Amniotic epithelial cell (primary cell): Measurements from ENCODE around the gene SPNS3.

Source experiments
- DNase-seq: peaks from one replicate; pipeline ENCODE4 v3.0.0-alpha.2; 2010; ENCODE audit warnings: low read depth

SPNS3 gene

DNA sequence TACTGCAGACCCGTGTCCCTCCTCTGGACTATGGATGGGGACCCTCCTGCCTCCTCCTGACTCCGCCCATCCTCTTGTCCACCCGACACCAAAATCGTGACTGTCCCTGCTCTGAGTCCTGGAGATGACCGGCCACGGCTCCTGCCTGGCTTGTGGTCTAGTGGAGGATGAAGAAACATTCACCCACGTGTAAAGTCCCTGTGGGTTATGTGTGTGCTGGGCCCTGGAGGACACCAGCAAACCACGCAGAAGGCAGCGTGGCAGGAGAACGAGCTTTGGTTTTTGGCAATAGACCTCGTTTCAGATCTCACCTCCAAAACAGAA is 76.8 kb downstream of the SPNS3 start:
- no peak for DNase-seq

DNA sequence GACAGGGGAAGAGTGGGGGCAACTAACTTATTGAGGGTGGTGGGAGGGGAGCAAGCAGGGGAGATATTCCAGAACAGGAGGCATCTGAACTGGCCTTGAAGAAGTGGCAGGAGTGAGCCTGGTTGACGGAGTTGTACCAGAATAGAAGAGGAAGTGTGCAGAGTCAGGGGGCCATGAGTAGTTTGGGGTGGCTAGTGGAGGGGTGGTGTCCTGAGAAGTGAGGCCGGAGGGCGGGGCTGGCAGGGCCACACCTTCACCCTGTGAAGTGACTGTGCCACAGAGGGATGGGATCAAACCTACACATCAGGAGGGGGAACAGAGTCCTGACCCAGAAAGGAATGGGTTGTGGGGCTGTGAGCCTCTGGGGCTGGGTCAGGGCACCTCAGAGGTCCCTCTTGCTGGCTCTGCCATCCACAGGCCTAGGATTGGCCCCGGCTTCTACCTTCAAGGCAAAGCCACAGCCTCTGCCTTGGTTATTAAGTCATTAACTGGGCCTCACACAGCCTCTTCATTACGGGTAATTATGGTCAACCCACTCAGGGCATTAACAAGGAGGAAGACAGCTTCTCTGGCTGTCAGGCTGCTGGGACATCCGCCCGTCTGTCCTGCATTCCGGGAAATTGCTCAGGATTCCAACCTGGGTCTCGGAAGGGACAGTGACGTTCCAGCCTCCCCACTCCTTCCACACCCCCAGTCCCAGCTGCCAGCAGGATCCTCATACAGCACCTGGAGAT is 77.6 kb downstream of the SPNS3 start:
- no peak for DNase-seq

DNA sequence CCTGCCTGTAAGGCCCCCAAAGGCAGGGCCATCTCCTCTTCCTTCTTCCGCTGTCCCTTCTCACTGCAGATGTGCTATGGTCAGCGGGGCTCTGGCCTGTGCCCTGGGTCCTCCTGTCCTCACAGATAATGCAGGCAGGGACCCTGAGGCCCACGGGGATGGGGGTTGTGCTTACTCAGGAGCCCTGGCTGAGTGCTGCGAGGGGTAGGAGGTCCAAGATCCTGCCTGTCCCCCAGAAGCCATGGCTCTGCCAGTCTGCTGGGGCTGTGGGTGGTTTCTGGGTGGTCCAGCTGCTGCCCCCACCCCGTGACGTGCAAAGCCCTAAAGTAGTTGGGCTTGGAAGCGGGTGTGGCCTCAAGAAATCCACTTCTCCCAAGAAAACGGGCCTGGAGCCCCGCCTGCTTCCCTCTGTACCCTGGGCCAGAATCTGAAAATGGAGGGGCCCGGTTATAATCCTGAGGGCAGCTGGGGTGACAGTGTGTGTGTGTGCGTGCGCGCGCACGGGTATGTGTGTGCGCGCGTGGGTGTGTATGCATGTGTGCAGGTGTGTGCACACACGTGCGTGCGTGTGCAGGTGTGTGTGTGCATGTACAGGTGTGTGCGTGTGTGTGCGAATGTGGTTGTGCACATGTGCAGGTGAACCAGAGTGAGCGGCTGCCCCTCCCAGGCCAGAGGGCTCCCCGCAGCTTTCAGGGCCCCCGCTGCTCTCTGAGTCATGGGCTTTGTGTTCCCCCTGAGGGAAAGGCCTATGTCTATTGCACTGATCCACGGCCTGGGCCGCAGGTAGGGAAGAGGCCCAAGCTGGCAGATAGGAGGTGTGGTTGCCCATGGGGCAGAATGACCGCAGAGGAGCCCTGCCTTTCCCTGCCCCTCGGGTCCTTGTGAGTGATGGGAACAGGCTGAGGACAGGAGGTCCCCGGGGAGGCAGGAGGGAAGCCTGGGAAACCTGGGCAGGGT is 78.7 kb downstream of the SPNS3 start:
- DNase-seq: no peak

- DNase-seq: peak; percentile 85
Measured at GRCh38 chr17:4513113-4514032, 79.6 kb downstream of the SPNS3 start.

DNA sequence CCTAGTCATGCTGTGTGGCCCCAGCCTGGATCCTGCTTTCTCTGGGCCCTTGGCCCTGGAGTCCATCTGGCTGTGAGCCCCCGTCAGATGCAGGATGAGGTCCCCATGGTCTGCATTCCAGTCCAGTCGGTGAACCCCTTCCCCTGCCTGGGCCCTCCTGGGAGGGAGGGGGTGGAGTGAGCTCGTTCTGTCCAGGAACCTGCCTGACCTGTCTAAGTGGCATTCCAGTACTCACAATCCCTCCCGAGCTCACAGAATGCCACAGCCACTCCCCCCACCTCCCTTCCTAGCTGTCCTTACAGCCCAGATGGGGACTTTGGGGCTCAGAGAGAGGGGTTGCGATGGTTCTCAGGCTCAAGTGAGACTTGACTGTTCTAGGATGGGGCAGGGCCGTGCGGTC is 80.5 kb downstream of the SPNS3 start:
- no peak for DNase-seq

- DNase-seq: no peak
Measured at GRCh38 chr17:4514779-4515178, 81.0 kb downstream of the SPNS3 start.

DNA sequence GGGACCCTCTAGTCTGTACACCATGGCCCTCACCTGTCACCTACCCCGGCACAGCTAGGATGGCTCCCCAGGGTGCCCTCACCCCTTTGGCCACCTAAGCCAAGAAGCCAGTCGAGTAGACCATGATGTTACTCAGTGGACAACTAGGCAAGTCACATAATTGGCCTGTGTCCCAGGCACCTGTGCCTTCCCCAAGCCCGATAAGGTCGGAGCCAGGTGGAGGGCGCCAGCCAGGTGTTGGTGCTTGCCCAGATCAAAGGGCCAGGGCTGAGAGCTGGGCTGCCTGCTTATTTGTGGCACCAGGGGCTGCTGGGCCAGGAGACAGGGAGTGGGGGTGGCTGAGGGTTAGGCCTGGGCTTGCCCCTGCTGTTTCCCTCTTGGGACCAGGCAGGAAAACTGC is 81.8 kb downstream of the SPNS3 start:
- DNase-seq: no peak

GRCh38 chr17:4516735-4517134 is 83.0 kb downstream of the SPNS3 start:
- peak; percentile 93 for DNase-seq

GRCh38 chr17:4518901-4519300 is 85.2 kb downstream of the SPNS3 start:
- no peak for DNase-seq

GRCh38 chr17:4519361-4519788 is 85.6 kb downstream of the SPNS3 start:
- no peak for DNase-seq

DNA sequence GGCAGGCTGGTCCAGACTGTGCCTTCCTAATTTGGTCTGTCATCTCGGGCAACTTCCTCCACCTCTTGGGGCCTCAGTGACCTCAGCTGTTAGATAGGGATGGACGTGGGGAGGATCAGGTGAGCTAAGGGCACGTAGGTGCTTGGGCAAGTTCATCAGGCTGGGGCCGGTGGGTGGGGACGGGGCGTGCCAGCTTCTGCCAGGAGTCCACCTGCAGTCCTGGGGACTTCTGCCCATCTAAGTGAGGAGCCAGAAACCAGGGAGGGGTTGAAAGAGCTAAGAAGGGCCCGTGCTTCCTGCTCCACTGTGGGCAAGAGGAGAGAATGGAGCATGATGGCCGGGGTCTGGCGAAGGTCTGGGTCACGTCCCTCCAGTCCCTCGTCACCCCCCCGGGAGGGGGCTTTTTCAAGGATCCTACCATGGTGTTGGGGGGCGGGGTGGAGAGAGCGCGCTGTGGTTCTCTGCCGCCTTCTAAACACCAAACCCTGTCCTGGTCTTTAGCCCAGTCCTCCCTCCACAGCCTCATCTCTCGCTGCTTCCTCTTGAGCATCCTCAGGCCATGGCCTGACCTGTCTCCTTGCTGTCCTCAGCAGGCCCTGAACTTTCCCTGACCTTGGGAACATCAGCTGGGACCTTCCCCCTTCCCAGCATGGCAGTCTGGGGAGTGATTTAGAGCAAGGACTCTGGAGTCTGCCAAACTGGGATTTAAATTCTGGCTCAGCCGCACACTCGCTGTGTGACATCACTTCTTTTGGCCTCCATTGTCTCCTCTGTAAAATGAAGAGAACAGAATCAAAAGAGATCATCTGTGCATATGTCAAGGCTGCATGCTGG is 86.5 kb downstream of the SPNS3 start:
- peak; percentile 38 for DNase-seq

- peak; percentile 96 for DNase-seq
Measured at GRCh38 chr17:4520894-4521600, 87.3 kb downstream of the SPNS3 start.

- no peak for DNase-seq
Measured at GRCh38 chr17:4522661-4523060, 88.9 kb downstream of the SPNS3 start.

DNA sequence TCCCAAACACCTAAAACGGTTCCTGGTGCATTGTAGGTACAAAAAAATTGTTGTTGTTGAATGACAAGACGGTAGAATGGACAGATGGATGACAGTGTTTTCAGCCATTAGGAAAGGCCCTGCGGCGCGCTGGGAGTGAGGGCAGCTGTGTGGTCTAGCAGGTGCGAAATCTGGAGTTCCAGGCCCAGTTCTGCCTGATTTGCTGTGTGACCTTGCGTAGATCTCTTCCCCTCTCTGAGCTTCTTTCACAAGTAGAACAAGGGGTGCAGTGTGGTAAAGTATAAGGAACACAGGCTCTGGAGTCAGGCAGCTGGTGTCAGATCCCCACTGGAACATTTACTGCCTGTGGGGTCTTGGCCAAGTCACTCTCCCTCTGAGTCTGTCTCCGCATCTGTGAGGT is 90.2 kb downstream of the SPNS3 start:
- no peak for DNase-seq

GRCh38 chr17:4525691-4526397 is 92.1 kb downstream of the SPNS3 start:
- no peak for DNase-seq

DNA sequence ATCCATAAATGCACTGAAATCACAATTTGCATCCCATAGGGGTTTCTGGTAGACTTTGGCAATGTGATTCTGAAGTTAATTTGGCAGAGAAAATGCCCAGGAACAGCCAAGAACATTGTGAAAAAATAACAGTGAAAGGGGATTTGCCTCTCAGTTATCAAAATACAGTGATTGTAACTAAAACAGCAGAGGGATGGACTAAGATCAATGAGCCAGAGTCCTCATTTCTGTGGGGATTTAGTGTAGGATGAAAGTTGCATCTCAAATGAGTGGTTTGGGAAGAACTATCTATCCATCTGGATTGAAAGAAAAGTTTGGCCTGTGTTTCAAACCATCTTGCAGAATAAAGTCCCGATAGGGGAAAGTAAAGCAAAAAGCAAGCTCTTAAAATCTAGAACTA is 93.4 kb downstream of the SPNS3 start:
- DNase-seq: no peak

DNA sequence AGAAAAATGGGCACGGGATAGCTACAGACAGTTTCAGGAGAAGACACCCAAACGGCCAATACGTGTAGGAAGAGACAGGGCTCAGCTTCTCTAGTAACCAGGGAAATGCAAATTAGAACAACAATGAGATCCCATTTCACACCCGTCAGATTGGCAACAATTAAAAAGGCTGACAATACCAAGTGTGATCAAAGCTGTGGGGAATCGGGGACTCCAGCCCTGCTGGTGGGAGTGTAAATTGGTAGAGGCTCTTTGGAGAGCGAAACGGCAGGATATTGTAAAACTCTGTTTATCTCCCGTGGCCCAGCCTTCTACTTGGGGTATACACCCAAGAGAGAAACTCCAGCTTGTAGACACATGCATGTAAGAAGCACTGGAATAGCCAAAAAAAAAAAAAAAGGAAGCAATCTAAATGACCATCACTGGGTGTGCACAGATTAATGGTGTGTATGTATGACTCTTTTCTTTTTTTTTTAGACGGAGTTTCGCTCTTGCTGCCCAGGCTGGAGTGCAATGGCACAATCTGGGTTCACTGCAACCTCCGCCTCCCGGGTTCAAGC is 93.9 kb downstream of the SPNS3 start:
- no peak for DNase-seq

DNA sequence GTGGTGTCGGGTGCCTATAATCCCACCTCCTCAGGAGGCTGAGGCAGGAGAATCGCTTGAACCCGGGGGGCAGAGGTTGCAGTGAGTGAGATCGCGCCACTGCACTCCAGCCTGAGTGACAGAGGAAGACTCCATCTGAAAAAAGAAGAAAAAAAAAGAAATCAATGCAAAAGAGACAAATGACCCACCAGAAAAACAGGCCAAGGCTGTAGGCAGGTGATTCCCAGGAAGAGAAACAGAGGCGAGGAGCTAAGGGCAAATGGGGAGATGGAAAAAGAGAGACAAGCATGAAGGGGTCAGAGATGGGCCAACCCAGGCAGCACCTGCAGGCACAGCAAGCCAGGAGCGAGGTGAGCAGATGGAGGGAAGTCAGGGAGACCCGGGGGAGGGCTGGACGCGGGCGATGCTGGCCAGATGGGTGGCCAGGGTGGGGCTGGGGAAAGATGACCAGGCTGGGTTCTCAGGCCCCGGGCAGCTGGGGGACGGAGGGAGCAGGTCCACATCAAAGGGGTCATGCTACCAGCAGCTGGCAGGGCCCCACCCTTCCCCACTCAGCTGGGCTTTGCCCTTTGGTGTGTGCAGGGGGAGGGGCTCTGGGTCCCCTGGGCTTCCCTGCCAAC is 95.9 kb downstream of the SPNS3 start:
- no peak for DNase-seq
